Measurements from ENCODE around the gene CCDC127. TPM values are rescaled to one million over a fixed set of nuclear protein-coding genes. Genes with fewer than 3 reads are reported as not detected.

Gene CCDC127
- total RNA-seq, 1 donor from 2014 or later = 11.1 TPM

- Mint-ChIP-seq H3K27ac (ENCODE audit: unreplicated experiment) (no peak overlapping the region), H3K36me3 (ENCODE audit: unreplicated experiment) (no peaks in the 10 kb centered on the region), H3K4me3 (ENCODE audit: unreplicated experiment) (no peak overlapping the region), H3K9me3 (ENCODE audit: unreplicated experiment) (no peaks in the 10 kb centered on the region), H3K4me1 (ENCODE audit: unreplicated experiment) (peaks cover 44% of the 10 kb centered on the region), H3K27me3 (ENCODE audit: unreplicated experiment) (no peaks in the 10 kb centered on the region)
- TF ChIP-seq CTCF (IDR thresholded peaks at IDR 0.05) = no peak
- no peak for DNase-seq (ENCODE audit: extremely low spot score, unreplicated experiment)
These were observed 54.1 kb downstream of the CCDC127 start for GRCh38 chr5:163841-164240.

DNA sequence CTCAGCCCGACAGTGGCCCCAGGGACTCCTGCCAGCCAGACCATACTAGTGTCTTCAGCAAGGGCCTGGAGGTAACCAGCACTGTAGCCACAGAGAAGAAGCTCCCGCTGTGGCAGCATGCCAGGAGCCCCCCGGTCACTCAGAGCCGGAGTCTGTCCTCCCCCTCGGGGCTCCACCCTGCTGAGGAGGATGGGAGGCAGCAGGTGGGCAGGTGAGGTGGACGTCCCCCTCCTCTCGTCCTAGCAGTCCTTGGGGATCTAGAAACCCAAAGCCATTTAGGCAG is 54.7 kb downstream of the CCDC127 start:
- Mint-ChIP-seq H3K36me3 (ENCODE audit: unreplicated experiment) (no peaks in the 10 kb centered on the region), H3K27me3 (ENCODE audit: unreplicated experiment) (no peaks in the 10 kb centered on the region), H3K4me3 (ENCODE audit: unreplicated experiment) (no peak overlapping the region), H3K27ac (ENCODE audit: unreplicated experiment) (no peak overlapping the region), H3K9me3 (ENCODE audit: unreplicated experiment) (no peaks in the 10 kb centered on the region), H3K4me1 (ENCODE audit: unreplicated experiment) (peaks cover 38% of the 10 kb centered on the region)
- no peak for DNase-seq (ENCODE audit: extremely low spot score, unreplicated experiment)
- no peak for TF ChIP-seq CTCF (IDR thresholded peaks at IDR 0.05)

GRCh38 chr5:162565-163337 is 55.2 kb downstream of the CCDC127 start:
- no peaks in the 10 kb centered on the region for H3K9me3 Mint-ChIP-seq (ENCODE audit: unreplicated experiment)
- no peak for DNase-seq (ENCODE audit: extremely low spot score, unreplicated experiment)
- H3K27ac Mint-ChIP-seq (ENCODE audit: unreplicated experiment) = no peak overlapping the region
- TF ChIP-seq CTCF (IDR thresholded peaks at IDR 0.05) = no peak
- no peaks in the 10 kb centered on the region for H3K27me3 Mint-ChIP-seq (ENCODE audit: unreplicated experiment)
- peaks cover 33% of the 10 kb centered on the region for H3K4me1 Mint-ChIP-seq (ENCODE audit: unreplicated experiment)
- H3K4me3 Mint-ChIP-seq (ENCODE audit: unreplicated experiment) = no peak overlapping the region
- H3K36me3 Mint-ChIP-seq (ENCODE audit: unreplicated experiment) = no peaks in the 10 kb centered on the region

DNA sequence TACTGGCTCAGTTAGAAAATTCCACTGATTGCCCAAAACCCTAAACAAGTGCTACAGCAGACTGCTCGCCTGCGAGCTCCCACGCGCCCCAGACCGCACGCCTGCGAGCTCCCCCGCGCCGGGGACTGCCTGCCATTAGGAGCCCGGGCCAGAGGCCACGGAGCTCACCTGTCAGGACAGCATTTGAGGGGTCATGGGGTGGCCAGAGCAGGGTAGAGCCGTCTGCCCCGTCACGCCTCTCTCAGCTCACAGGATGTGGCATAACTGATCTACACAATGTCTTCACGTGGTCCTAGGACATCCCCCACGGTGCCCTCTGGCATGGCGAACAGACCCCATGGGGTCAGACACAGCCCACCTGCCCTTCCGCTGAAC is 55.8 kb downstream of the CCDC127 start:
- TF ChIP-seq CTCF (IDR thresholded peaks at IDR 0.05) = no peak
- Mint-ChIP-seq H3K9me3 (ENCODE audit: unreplicated experiment) (no peaks in the 10 kb centered on the region), H3K27ac (ENCODE audit: unreplicated experiment) (no peak overlapping the region), H3K36me3 (ENCODE audit: unreplicated experiment) (no peaks in the 10 kb centered on the region), H3K4me3 (ENCODE audit: unreplicated experiment) (no peak overlapping the region), H3K27me3 (ENCODE audit: unreplicated experiment) (no peaks in the 10 kb centered on the region), H3K4me1 (ENCODE audit: unreplicated experiment) (peaks cover 27% of the 10 kb centered on the region)
- DNase-seq (ENCODE audit: extremely low spot score, unreplicated experiment) = no peak

DNA sequence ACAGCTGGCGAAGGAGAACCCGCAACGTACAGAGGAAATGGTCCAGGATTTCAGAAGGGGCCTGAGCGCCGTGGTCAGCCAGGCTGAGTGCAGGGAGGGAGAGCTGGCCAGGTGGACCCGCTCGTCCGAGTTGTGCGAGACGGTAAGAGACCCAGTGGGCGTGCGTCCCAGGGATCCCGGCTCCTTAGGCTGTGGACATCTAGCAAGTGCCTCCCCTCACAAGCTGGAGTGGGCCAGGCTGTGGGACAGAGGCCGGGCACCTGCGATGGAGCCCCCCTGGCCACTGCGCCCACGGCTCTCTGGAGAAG is 56.2 kb downstream of the CCDC127 start:
- DNase-seq (ENCODE audit: extremely low spot score, unreplicated experiment) = no peak
- H3K4me1 Mint-ChIP-seq (ENCODE audit: unreplicated experiment) = peaks cover 23% of the 10 kb centered on the region
- no peak overlapping the region for H3K4me3 Mint-ChIP-seq (ENCODE audit: unreplicated experiment)
- TF ChIP-seq CTCF (IDR thresholded peaks at IDR 0.05) = no peak
- no peaks in the 10 kb centered on the region for H3K9me3 Mint-ChIP-seq (ENCODE audit: unreplicated experiment)
- H3K27me3 Mint-ChIP-seq (ENCODE audit: unreplicated experiment) = no peaks in the 10 kb centered on the region
- no peaks in the 10 kb centered on the region for H3K36me3 Mint-ChIP-seq (ENCODE audit: unreplicated experiment)
- no peak overlapping the region for H3K27ac Mint-ChIP-seq (ENCODE audit: unreplicated experiment)
